BLaER1 treated with 17β-estradiol and CSF1 and Interleukin-3, amounts not matched to agents 10 nM and 100 nM (cell line): Measurements from ENCODE around the gene GPATCH2L.
A peak's percentile ranks its signal among the peaks of the same experiment; 100 is the strongest.

ENCODE experiments used
- H3K27ac ChIP-seq, 11 experiments: shearing (Covaris generic); formaldehyde crosslinking; 2 replicates each; pipeline ENCODE4 v1.8.1; 2022
- H3K27me3 ChIP-seq, 11 experiments: shearing (Covaris generic); formaldehyde crosslinking; 2 replicates each; pipeline ENCODE4 v1.8.1; 2022
- H3K36me3 ChIP-seq, 11 experiments: shearing (Covaris generic); formaldehyde crosslinking; 2 replicates each; pipeline ENCODE4 v1.8.1; 2022
- H3K4me1 ChIP-seq, 10 experiments: shearing (Covaris generic); formaldehyde crosslinking; 2 replicates each; pipeline ENCODE4 v1.8.1; 2022
- H3K4me2 ChIP-seq, 11 experiments: shearing (Covaris generic); formaldehyde crosslinking; 2 replicates each; pipeline ENCODE4 v1.8.1; 2022
- H3K4me3 ChIP-seq, 10 experiments: shearing (Covaris generic); formaldehyde crosslinking; 2 replicates each; pipeline ENCODE4 v1.8.1; 2022
- H3K9ac ChIP-seq, 11 experiments: shearing (Covaris generic); formaldehyde crosslinking; 2 replicates each; pipeline ENCODE4 v1.8.1; 2022
- H3K9me3 ChIP-seq, 11 experiments: shearing (Covaris generic); formaldehyde crosslinking; replicated peaks in 1 of 11; 2 replicates each; pipeline ENCODE4 v1.8.1; 2022
- H4K20me1 ChIP-seq, 11 experiments: shearing (Covaris generic); formaldehyde crosslinking; 2 replicates each; pipeline ENCODE4 v1.8.1; 2022
- Cebpa-rat ChIP-seq, 11 experiments: shearing (Covaris generic); IDR thresholded peaks; 2 replicates each; pipeline ENCODE4 v1.8.1; 2022

Gene GPATCH2L

GRCh38 chr14:76134231-76134630, 17.5 kb upstream of the GPATCH2L start:
- Histone ChIP-seq H4K20me1 (peaks cover 0 to 4% (median 0%) of the 10 kb centered on the region in 11 experiments; a peak in 5 of 22 replicates), H3K36me3 (no peaks in the 10 kb centered on the region), H3K27ac (no peak overlapping the region), H3K4me3 (no peak overlapping the region), H3K9me3 (no peaks in the 10 kb centered on the region), H3K9ac (no peak overlapping the region), H3K27me3 (no peaks in the 10 kb centered on the region; a peak in 1 of 22 replicates), H3K4me1 (no peaks in the 10 kb centered on the region), H3K4me2 (no peak overlapping the region)
- no peak for TF ChIP-seq Cebpa-rat (IDR thresholded peaks at IDR 0.05)

- H3K27me3 ChIP-seq: no peaks in the 10 kb centered on the region; a peak in 1 of 22 replicates
Observed at GRCh38 chr14:76135722-76136121, 16.0 kb upstream of the GPATCH2L start.

GRCh38 chr14:76136476-76137110, 15.1 kb upstream of the GPATCH2L start:
- H3K9ac ChIP-seq: no peak overlapping the region
- no peak for TF ChIP-seq Cebpa-rat (IDR thresholded peaks at IDR 0.05)
- H3K36me3 ChIP-seq: no peaks in the 10 kb centered on the region
- no peak overlapping the region for H3K4me2 ChIP-seq
- no peak overlapping the region for H3K27ac ChIP-seq
- H3K27me3 ChIP-seq: no peaks in the 10 kb centered on the region; a peak in 1 of 22 replicates
- no peaks in the 10 kb centered on the region for H3K4me1 ChIP-seq
- H4K20me1 ChIP-seq: peaks cover 0 to 4% (median 0%) of the 10 kb centered on the region in 11 experiments; a peak in 5 of 22 replicates
- no peak overlapping the region for H3K4me3 ChIP-seq
- H3K9me3 ChIP-seq: no peaks in the 10 kb centered on the region

More at GRCh38 chr14:76135722-76136121, 16.0 kb upstream of the GPATCH2L start:
- Histone ChIP-seq H3K9me3 (no peaks in the 10 kb centered on the region), H3K4me1 (no peaks in the 10 kb centered on the region), H3K27ac (no peak overlapping the region), H3K4me3 (no peak overlapping the region), H3K4me2 (no peak overlapping the region), H4K20me1 (peaks cover 0 to 4% (median 0%) of the 10 kb centered on the region in 11 experiments; a peak in 5 of 22 replicates), H3K36me3 (no peaks in the 10 kb centered on the region), H3K9ac (no peak overlapping the region)
- TF ChIP-seq Cebpa-rat (IDR thresholded peaks at IDR 0.05): no peak

DNA sequence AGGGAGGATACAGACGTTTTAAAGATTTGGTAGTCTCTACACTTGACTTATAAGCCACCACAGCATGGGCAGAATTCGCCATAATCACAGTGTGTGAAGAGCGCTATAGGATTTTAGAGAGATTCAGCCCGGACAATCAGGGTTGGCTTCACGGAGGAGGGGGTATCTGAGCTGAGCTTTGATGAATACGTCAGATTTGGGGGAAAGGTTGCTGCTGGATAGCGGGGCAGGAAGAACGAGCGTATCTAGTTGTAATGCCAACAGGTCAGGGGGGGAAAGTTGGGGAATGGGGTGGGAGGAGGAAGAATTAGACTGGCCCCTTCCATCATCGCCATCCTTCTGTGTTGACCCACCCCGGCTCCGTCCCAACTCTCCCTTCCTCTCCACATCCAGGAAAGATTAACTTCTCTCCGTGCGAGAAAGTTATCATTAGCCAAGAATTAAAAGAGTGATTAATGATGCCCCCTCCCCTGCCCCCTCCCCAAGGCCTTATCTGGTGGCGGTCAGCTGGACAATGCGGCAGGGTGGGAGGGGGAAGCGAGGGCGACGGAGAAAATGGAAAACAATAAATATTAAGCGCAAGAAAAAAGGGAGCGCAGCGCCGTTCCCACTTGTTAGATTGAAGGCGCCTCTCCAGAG, 13.5 kb upstream of the GPATCH2L start:
- Histone ChIP-seq H3K4me3 (no peak overlapping the region), H3K36me3 (no peaks in the 10 kb centered on the region), H4K20me1 (peaks cover 0 to 4% (median 0%) of the 10 kb centered on the region in 11 experiments; a peak in 4 of 22 replicates), H3K9ac (no peak overlapping the region), H3K9me3 (peaks cover 4 to 16% (median 6%) of the 10 kb centered on the region in 11 experiments; a peak in 21 of 22 replicates), H3K27me3 (no peaks in the 10 kb centered on the region; a peak in 1 of 22 replicates), H3K4me2 (no peak overlapping the region), H3K27ac (no peak overlapping the region), H3K4me1 (no peaks in the 10 kb centered on the region)
- no peak for TF ChIP-seq Cebpa-rat (IDR thresholded peaks at IDR 0.05)

DNA sequence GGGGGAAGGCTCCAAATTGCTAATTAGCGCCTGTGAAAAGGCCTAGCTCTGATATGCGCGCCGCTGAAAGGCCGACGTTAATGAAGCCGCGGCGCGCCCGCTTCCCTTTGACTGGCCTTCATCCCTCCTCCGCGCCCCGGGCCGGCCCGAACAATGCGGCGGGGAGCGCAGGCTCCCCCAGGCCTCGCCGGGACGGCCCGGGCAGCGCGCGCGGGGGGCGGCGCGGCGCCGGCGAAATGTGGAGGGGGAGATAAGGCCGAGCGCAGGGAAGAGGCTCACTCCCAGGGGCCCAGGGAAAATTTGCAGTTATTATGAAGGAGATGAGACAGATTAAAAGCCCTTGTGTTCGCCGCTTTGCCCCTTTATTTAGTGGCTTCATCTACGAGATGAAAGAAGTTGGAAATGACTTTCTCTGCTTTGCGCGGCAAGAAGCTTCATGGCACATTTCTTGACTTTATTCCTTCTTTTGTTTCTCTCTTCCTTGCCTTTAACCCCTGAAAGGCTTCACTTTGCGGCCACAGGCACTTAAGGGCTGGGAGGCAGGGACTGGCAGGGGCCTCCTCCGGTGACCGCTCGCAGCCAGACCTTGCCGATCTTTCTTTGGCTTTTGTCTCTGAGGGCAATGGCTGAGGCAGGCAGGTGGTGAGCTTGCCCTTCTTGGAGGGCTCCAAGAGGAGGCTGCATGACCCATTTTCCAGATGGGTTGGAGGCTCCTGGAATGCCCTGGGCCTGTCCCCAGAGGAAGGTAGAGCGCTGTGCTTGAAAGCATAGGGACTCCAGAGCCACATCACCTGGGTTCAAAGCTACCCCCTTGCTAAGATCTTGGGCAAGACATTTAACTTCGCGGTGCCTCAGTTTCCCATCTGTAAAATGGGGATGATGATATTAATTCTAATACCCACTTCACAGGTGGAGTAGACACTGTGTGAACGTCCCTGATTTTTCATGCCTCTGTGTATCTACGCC, 12.7 kb upstream of the GPATCH2L start:
- H3K9ac ChIP-seq: no peak overlapping the region
- H3K4me2 ChIP-seq: no peak overlapping the region
- H3K4me3 ChIP-seq: no peak overlapping the region
- peaks cover 0 to 3% (median 0%) of the 10 kb centered on the region in 11 experiments; a peak in 4 of 22 replicates for H4K20me1 ChIP-seq
- H3K4me1 ChIP-seq: no peaks in the 10 kb centered on the region
- no peaks in the 10 kb centered on the region for H3K36me3 ChIP-seq
- no peak for TF ChIP-seq Cebpa-rat (IDR thresholded peaks at IDR 0.05)
- H3K9me3 ChIP-seq: peaks cover 11 to 24% (median 13%) of the 10 kb centered on the region in 11 experiments; a peak in 21 of 22 replicates
- H3K27me3 ChIP-seq: no peaks in the 10 kb centered on the region; a peak in 1 of 22 replicates
- H3K27ac ChIP-seq: no peak overlapping the region

GRCh38 chr14:76143642-76144041, 8.1 kb upstream of the GPATCH2L start:
- Histone ChIP-seq H3K9ac (no peak overlapping the region), H3K27me3 (no peaks in the 10 kb centered on the region), H3K4me1 (peaks cover 0 to 8% (median 0%) of the 10 kb centered on the region in 10 experiments; a peak in 2 of 20 replicates), H3K36me3 (no peaks in the 10 kb centered on the region), H3K9me3 (peaks cover 13 to 28% (median 17%) of the 10 kb centered on the region in 11 experiments; a peak in 21 of 22 replicates), H4K20me1 (no peaks in the 10 kb centered on the region), H3K4me2 (no peak overlapping the region), H3K4me3 (no peak overlapping the region), H3K27ac (no peak overlapping the region)
- no peak for TF ChIP-seq Cebpa-rat (IDR thresholded peaks at IDR 0.05)

DNA sequence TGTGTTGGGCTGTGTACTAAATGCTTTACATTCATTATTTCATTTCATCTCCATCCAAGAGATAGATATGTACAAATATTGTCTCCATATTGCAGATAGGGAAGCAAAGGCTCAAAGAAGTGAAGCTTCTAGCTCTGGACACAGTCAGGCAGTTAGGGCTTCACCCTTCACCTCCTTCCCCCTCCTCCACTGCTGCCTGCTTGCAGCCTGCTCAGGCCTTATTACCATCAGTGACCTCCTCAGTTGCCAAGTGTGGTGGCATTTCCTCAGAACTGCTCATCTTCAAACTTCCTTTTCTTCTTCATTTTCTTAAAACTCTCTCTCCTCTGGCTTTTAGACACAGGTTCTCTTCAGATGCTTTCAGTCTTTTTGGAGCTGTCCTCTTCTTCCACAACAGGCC, 4.7 kb upstream of the GPATCH2L start:
- H3K27ac ChIP-seq: no peak overlapping the region
- peak overlapping the region in 1 of 11 experiments; percentile 3; a peak in 1 of 22 replicates for H3K4me2 ChIP-seq
- H3K9me3 ChIP-seq: peaks cover 13 to 37% (median 17%) of the 10 kb centered on the region in 11 experiments; a peak in 21 of 22 replicates
- H3K4me1 ChIP-seq: peaks cover 0 to 14% (median 6%) of the 10 kb centered on the region in 10 experiments; a peak in 9 of 20 replicates
- H3K36me3 ChIP-seq: no peaks in the 10 kb centered on the region
- no peaks in the 10 kb centered on the region for H3K27me3 ChIP-seq
- H3K4me3 ChIP-seq: no peak overlapping the region
- H4K20me1 ChIP-seq: no peaks in the 10 kb centered on the region
- no peak for TF ChIP-seq Cebpa-rat (IDR thresholded peaks at IDR 0.05)
- H3K9ac ChIP-seq: no peak overlapping the region

- Histone ChIP-seq H3K9ac (no peak overlapping the region), H3K36me3 (peaks cover under 1 to 4% (median 2%) of the 10 kb centered on the region in 11 experiments), H3K27ac (no peak overlapping the region), H3K4me3 (no peak overlapping the region), H3K4me1 (peaks cover 16 to 30% (median 21%) of the 10 kb centered on the region in 10 experiments), H4K20me1 (peaks cover 16 to 19% (median 17%) of the 10 kb centered on the region in 11 experiments; a peak in 20 of 22 replicates), H3K27me3 (no peaks in the 10 kb centered on the region), H3K9me3 (peaks cover 0 to 19% (median 1%) of the 10 kb centered on the region in 11 experiments; a peak in 13 of 22 replicates), H3K4me2 (no peak overlapping the region)
- TF ChIP-seq Cebpa-rat (IDR thresholded peaks at IDR 0.05): no peak
Observed at GRCh38 chr14:76149196-76149595, 2.5 kb upstream of the GPATCH2L start.
